Fibroblast of lung (primary cell): Measurements from ENCODE around the gene PCDHA7.

ENCODE experiments used
- EZH2 ChIP-seq: IDR thresholded peaks from 2 replicates; pipeline ENCODE4 v1.5.1; 2012; ENCODE audit warnings: low read length, control low read depth, mild to moderate bottlenecking; ENCODE audit errors: missing control alignments
- TF ChIP-seq, protein P1 (sequence below), 2 donors: IDR thresholded peaks in 1 of 2; conservative IDR thresholded peaks in 1 of 2; 1 replicate in 1 of 2; 2 replicates in 1 of 2; pipeline ENCODE4 v1.5.1; 2011 to 2012; ENCODE audit warnings: low read length in 2 of 2, control low read depth in 1 of 2, inconsistent platforms in 1 of 2, low read depth in 1 of 2, mild to moderate bottlenecking in 1 of 2

DNA sequence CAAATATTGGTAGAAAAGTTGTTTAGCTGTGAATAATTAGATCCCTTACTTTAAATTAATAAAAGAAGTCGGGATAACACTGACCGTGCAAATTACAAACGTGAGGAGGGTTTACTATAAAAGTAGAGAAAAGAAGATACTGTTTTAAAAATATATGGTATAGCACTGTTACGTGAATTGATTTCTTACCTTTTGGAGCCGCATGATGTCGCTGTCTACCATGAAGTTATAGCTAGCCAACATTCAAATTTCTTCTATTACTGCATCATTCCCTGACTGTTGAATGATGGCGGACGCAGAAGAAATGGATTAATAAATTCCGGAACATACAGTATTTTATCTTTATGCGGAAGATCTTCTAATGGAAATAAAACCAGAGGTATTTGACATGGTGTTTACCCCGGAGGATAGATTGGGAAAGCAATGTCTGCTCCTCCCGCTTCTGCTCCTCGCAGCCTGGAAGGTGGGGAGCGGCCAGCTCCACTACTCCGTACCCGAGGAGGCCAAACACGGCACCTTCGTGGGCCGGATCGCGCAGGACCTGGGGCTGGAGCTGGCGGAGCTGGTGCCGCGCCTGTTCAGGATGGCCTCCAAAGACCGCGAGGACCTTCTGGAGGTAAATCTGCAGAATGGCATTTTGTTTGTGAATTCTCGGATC lies 6.2 kb upstream of the PCDHA7 start, which contains the start of gene PCDHA6:
- TF ChIP-seq, protein P1, sequence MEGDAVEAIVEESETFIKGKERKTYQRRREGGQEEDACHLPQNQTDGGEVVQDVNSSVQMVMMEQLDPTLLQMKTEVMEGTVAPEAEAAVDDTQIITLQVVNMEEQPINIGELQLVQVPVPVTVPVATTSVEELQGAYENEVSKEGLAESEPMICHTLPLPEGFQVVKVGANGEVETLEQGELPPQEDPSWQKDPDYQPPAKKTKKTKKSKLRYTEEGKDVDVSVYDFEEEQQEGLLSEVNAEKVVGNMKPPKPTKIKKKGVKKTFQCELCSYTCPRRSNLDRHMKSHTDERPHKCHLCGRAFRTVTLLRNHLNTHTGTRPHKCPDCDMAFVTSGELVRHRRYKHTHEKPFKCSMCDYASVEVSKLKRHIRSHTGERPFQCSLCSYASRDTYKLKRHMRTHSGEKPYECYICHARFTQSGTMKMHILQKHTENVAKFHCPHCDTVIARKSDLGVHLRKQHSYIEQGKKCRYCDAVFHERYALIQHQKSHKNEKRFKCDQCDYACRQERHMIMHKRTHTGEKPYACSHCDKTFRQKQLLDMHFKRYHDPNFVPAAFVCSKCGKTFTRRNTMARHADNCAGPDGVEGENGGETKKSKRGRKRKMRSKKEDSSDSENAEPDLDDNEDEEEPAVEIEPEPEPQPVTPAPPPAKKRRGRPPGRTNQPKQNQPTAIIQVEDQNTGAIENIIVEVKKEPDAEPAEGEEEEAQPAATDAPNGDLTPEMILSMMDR (conservative IDR thresholded peaks at IDR 0.05 in 1 of 2, IDR thresholded peaks at IDR 0.05 in 1 of 2; ENCODE audit: low read depth in 1 of 2, low read length in 2 of 2), result no peak
- TF ChIP-seq EZH2, result no peak
